Measurements from ENCODE around the gene GUCY1B1.

The GUCY1B1 gene

DNA sequence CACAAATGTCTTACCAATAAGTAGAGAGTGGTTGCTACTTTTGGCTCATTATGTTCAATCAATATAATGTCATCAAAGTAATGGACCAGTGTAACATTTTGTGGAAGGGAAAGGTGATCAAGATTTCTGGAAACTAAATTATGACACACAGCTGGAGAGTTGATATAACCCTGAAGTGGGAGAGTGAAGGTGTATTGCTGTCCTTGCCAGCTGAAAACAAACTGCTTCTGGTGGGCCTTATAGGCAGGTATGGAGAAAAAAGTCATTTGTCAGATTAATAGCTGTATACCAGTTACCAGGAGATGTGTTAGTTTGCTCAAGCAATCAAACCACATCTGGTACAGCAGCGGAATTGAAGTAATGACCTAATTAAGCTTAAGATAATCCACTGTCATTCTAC is 17.3 kb upstream of the GUCY1B1 start:
- H2AK5ac ChIP-seq (ENCODE audit: low read length, severe bottlenecking) = no peak overlapping the region
- H2BK5ac ChIP-seq (ENCODE audit: low read depth, low read length, poor library complexity, severe bottlenecking) = no peak overlapping the region
- 88% methylated on average over 1 of the region's 1 CpG for WGBS
- H3K18ac ChIP-seq (ENCODE audit: low read depth in 1 of 2, low read length in 2 of 2) = no peak overlapping the region
- no peak overlapping the region for H4K91ac ChIP-seq (ENCODE audit: low read length)
- H2AFZ ChIP-seq (ENCODE audit: low read depth, low read length) = no peak overlapping the region
- H3K27ac ChIP-seq (ENCODE audit: low read length, poor library complexity, severe bottlenecking) = no peak overlapping the region
- DNase-seq = no peak
- no peak overlapping the region for H2BK120ac ChIP-seq (ENCODE audit: low read depth, low read length)
- H2BK12ac ChIP-seq (ENCODE audit: low read length in 2 of 2) = no peak overlapping the region
- no peaks in the 10 kb centered on the region for H3K36me3 ChIP-seq (ENCODE audit: control insufficient read depth in 1 of 2, insufficient read depth in 2 of 2, low read depth in 1 of 2, low read length in 2 of 2)
- no peak overlapping the region for H3K4ac ChIP-seq (ENCODE audit: low read depth in 1 of 2, low read length in 2 of 2)
- no peak overlapping the region for H3K9ac ChIP-seq (ENCODE audit: low read length)
- H3K4me1 ChIP-seq (ENCODE audit: control insufficient read depth, insufficient read depth, low read depth, low read length) = no peaks in the 10 kb centered on the region
- H3K4me2 ChIP-seq (ENCODE audit: low read length, poor library complexity, severe bottlenecking) = no peak overlapping the region
- H3K79me1 ChIP-seq (replicated peaks; ENCODE audit: low read length, poor library complexity, severe bottlenecking) = no peaks in the 10 kb centered on the region
- H3K23ac ChIP-seq (ENCODE audit: low read length in 2 of 2) = no peak overlapping the region
- no peaks in the 10 kb centered on the region for H3K27me3 ChIP-seq (ENCODE audit: control insufficient read depth in 1 of 2, insufficient read depth in 1 of 2, low read length in 2 of 2)
- H3K14ac ChIP-seq (ENCODE audit: low read length in 2 of 2) = no peak overlapping the region
- no peak overlapping the region for H3K4me3 ChIP-seq (ENCODE audit: insufficient read depth in 1 of 2, low read depth in 1 of 2, low read length in 2 of 2)
- no peak overlapping the region for H2BK15ac ChIP-seq (ENCODE audit: low read depth, poor library complexity, severe bottlenecking)
- peaks cover 11% of the 10 kb centered on the region for H3K9me3 ChIP-seq (ENCODE audit: control insufficient read depth, low read length)
- no peak overlapping the region for H4K8ac ChIP-seq (ENCODE audit: low read length)

DNA sequence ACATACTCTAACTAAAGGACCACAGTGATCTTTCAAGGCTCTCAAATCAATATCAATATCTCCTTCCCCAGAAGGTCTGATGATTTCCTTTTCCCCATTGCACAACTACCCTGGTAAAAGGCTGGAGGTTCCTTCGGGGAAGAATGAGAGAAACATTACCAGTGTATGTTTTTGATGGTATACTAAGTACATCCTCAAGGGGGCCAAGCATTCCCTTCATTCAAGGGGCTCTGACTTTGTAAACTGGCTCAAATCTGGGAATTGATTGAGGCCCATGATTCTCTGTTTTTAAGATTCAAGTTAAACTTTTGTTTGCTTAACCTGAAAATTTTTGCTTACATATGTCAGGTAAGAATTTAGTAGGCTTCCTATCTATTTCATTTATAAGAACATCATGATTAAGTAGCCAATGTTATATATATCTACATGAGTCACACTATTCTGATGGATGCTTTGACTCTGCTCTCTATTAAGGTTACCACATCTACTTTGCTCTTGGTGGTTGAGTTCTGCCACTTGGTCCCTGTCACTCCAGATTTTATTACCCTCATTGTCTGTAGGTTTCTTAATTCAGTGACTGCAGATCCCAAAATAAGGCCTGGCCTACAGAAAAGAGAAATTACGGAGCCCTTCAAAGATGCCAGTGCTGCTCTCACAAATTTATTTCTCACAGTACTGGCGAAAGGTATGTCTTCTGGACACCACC is 16.4 kb upstream of the GUCY1B1 start:
- Histone ChIP-seq H3K9me3 (ENCODE audit: control insufficient read depth, low read length) (peaks cover 11% of the 10 kb centered on the region), H3K27me3 (ENCODE audit: control insufficient read depth in 1 of 2, insufficient read depth in 1 of 2, low read length in 2 of 2) (no peaks in the 10 kb centered on the region), H2AK5ac (ENCODE audit: low read length, severe bottlenecking) (peak overlapping the region; percentile 83), H2BK5ac (ENCODE audit: low read depth, low read length, poor library complexity, severe bottlenecking) (no peak overlapping the region), H3K79me1 (replicated peaks; ENCODE audit: low read length, poor library complexity, severe bottlenecking) (no peaks in the 10 kb centered on the region), H3K4me1 (ENCODE audit: control insufficient read depth, insufficient read depth, low read depth, low read length) (peaks cover 3% of the 10 kb centered on the region), H4K91ac (ENCODE audit: low read length) (no peak overlapping the region), H2BK12ac (ENCODE audit: low read length in 2 of 2) (no peak overlapping the region), H2BK15ac (ENCODE audit: low read depth, poor library complexity, severe bottlenecking) (no peak overlapping the region), H2BK120ac (ENCODE audit: low read depth, low read length) (no peak overlapping the region), H3K36me3 (ENCODE audit: control insufficient read depth in 1 of 2, insufficient read depth in 2 of 2, low read depth in 1 of 2, low read length in 2 of 2) (no peaks in the 10 kb centered on the region), H3K4me2 (ENCODE audit: low read length, poor library complexity, severe bottlenecking) (no peak overlapping the region), H3K14ac (ENCODE audit: low read length in 2 of 2) (no peak overlapping the region), H3K18ac (ENCODE audit: low read depth in 1 of 2, low read length in 2 of 2) (no peak overlapping the region), H3K9ac (ENCODE audit: low read length) (no peak overlapping the region), H3K4me3 (ENCODE audit: insufficient read depth in 1 of 2, low read depth in 1 of 2, low read length in 2 of 2) (no peak overlapping the region), H2AFZ (ENCODE audit: low read depth, low read length) (no peak overlapping the region), H3K23ac (ENCODE audit: low read length in 2 of 2) (no peak overlapping the region), H3K4ac (ENCODE audit: low read depth in 1 of 2, low read length in 2 of 2) (no peak overlapping the region), H3K27ac (ENCODE audit: low read length, poor library complexity, severe bottlenecking) (no peak overlapping the region), H4K8ac (ENCODE audit: low read length) (no peak overlapping the region)
- no peak for DNase-seq
- WGBS = 73% methylated on average over 3 of the region's 3 CpGs

DNA sequence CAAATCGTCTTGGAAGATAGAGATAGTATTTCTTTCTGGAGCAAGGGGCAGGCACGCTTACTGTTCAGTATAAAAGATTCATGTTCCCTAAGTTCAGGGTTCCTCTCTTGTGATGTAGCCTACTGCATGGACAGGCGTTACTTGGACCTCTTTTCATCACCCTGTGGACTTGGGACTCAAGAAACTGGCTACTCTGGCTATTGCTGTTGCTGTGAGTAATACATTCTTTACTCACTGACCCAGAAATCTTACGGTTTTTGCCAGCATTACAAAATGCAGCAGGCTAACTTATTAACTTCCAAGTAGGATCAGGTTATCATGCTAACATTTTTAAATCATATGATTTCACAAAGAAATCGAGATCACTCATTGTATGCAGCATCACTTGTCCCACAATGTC is 12.8 kb upstream of the GUCY1B1 start:
- no peak overlapping the region for H3K14ac ChIP-seq (ENCODE audit: low read length in 2 of 2)
- no peaks in the 10 kb centered on the region for H3K36me3 ChIP-seq (ENCODE audit: control insufficient read depth in 1 of 2, insufficient read depth in 2 of 2, low read depth in 1 of 2, low read length in 2 of 2)
- H3K23ac ChIP-seq (ENCODE audit: low read length in 2 of 2) = no peak overlapping the region
- no peak overlapping the region for H4K8ac ChIP-seq (ENCODE audit: low read length)
- no peak overlapping the region for H2BK15ac ChIP-seq (ENCODE audit: low read depth, poor library complexity, severe bottlenecking)
- no peak for DNase-seq
- peaks cover 3% of the 10 kb centered on the region for H3K4me1 ChIP-seq (ENCODE audit: control insufficient read depth, insufficient read depth, low read depth, low read length)
- peak overlapping the region; percentile 95 for H2AK5ac ChIP-seq (ENCODE audit: low read length, severe bottlenecking)
- H3K18ac ChIP-seq (ENCODE audit: low read depth in 1 of 2, low read length in 2 of 2) = no peak overlapping the region
- H2AFZ ChIP-seq (ENCODE audit: low read depth, low read length) = no peak overlapping the region
- no peak overlapping the region for H4K91ac ChIP-seq (ENCODE audit: low read length)
- no peaks in the 10 kb centered on the region for H3K27me3 ChIP-seq (ENCODE audit: control insufficient read depth in 1 of 2, insufficient read depth in 1 of 2, low read length in 2 of 2)
- H2BK5ac ChIP-seq (ENCODE audit: low read depth, low read length, poor library complexity, severe bottlenecking) = no peak overlapping the region
- no peaks in the 10 kb centered on the region for H3K79me1 ChIP-seq (replicated peaks; ENCODE audit: low read length, poor library complexity, severe bottlenecking)
- no peak overlapping the region for H3K9ac ChIP-seq (ENCODE audit: low read length)
- peaks cover 11% of the 10 kb centered on the region for H3K9me3 ChIP-seq (ENCODE audit: control insufficient read depth, low read length)
- H3K4ac ChIP-seq (ENCODE audit: low read depth in 1 of 2, low read length in 2 of 2) = no peak overlapping the region
- H2BK120ac ChIP-seq (ENCODE audit: low read depth, low read length) = no peak overlapping the region
- no peak overlapping the region for H2BK12ac ChIP-seq (ENCODE audit: low read length in 2 of 2)
- H3K27ac ChIP-seq (ENCODE audit: low read length, poor library complexity, severe bottlenecking) = peak overlapping the region; percentile 92
- no peak overlapping the region for H3K4me2 ChIP-seq (ENCODE audit: low read length, poor library complexity, severe bottlenecking)
- 83% methylated on average over 5 of the region's 5 CpGs for WGBS
- H3K4me3 ChIP-seq (ENCODE audit: insufficient read depth in 1 of 2, low read depth in 1 of 2, low read length in 2 of 2) = no peak overlapping the region

DNA sequence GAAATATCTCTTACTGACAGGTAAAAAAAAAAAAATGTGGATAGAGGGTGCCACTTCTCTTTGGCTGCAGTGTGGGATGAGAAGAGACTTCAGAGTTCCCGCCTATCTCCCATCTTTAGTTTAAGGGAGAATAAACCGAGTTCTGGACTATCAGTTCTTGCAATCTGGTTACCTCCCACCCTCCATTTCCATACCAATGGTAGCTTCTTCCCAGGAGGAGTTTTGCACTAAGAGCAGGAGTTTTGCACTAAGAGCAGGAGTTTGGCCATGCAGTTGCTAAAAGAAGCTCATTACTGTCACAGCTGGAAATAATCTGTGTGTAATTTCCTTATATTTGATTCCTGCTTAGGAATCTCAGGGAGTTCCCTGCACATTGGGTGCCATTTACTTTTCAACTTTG is 10.8 kb upstream of the GUCY1B1 start:
- WGBS = 60% methylated on average over 1 of the region's 2 CpGs
- Histone ChIP-seq H3K4me1 (ENCODE audit: control insufficient read depth, insufficient read depth, low read depth, low read length) (peaks cover 3% of the 10 kb centered on the region), H3K14ac (ENCODE audit: low read length in 2 of 2) (no peak overlapping the region), H2AFZ (ENCODE audit: low read depth, low read length) (no peak overlapping the region), H2BK120ac (ENCODE audit: low read depth, low read length) (no peak overlapping the region), H3K4me3 (ENCODE audit: insufficient read depth in 1 of 2, low read depth in 1 of 2, low read length in 2 of 2) (no peak overlapping the region), H3K4me2 (ENCODE audit: low read length, poor library complexity, severe bottlenecking) (no peak overlapping the region), H3K23ac (ENCODE audit: low read length in 2 of 2) (no peak overlapping the region), H4K8ac (ENCODE audit: low read length) (no peak overlapping the region), H3K79me1 (replicated peaks; ENCODE audit: low read length, poor library complexity, severe bottlenecking) (no peaks in the 10 kb centered on the region), H4K91ac (ENCODE audit: low read length) (no peak overlapping the region), H2BK15ac (ENCODE audit: low read depth, poor library complexity, severe bottlenecking) (no peak overlapping the region), H3K9ac (ENCODE audit: low read length) (no peak overlapping the region), H3K4ac (ENCODE audit: low read depth in 1 of 2, low read length in 2 of 2) (no peak overlapping the region), H3K18ac (ENCODE audit: low read depth in 1 of 2, low read length in 2 of 2) (no peak overlapping the region), H3K27me3 (ENCODE audit: control insufficient read depth in 1 of 2, insufficient read depth in 1 of 2, low read length in 2 of 2) (no peaks in the 10 kb centered on the region), H3K9me3 (ENCODE audit: control insufficient read depth, low read length) (peaks cover 11% of the 10 kb centered on the region), H2AK5ac (ENCODE audit: low read length, severe bottlenecking) (peak overlapping the region; percentile 60), H3K27ac (ENCODE audit: low read length, poor library complexity, severe bottlenecking) (no peak overlapping the region), H2BK5ac (ENCODE audit: low read depth, low read length, poor library complexity, severe bottlenecking) (no peak overlapping the region), H2BK12ac (ENCODE audit: low read length in 2 of 2) (no peak overlapping the region), H3K36me3 (ENCODE audit: control insufficient read depth in 1 of 2, insufficient read depth in 2 of 2, low read depth in 1 of 2, low read length in 2 of 2) (no peaks in the 10 kb centered on the region)
- DNase-seq = no peak
